ENCODE results near the gene ECT2. TPM values are rescaled to one million over a fixed set of nuclear protein-coding genes. Genes with fewer than 3 reads are reported as not detected.

The ECT2 gene
- polyA plus RNA-seq = 22.4 and 27.7 TPM in 2 replicates

DNA sequence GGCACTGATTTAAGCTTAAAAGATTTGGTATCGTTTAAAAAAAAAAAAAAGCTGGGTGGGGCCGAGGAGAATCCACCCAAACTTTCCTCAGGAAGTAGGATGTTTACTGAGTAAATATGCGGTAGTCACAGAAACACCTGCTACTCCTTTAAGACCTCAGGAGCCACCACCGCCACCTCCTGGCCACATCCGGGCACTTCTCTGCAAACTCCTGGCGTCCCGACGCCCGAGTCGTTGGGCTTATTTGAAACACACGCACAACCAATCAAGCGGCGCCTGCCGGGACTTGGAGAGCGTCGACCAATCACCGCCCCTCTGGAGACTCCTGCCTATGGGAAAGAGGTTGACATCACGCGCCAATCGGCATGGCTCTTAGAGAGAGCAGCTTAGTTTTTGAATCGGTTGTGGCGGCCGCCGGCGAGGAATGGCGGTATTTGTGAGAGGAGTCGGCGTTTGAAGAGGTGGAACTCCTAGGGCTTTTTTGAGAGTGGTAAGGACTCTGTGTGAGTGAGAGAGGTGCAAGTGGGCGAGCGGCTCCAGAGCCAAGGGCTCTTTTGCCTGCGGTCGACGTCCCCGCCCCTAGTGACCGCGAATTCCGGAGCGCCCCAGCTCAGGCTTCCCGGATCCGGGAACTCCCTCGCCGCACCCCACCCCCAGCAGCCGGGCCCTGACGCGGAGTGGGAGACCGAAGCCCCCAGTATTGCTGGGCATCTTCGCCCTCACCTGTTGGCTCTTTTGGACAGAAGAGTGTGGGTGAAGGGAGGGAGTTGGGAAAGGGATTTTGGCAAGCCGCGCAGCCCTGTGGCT, at the start of gene ECT2:
TSS of gene ECT2 (plus strand) at position 359 of the 807 bp plus-strand sequence. CDS start 3,805 bp downstream, outside the sequence.

DNA sequence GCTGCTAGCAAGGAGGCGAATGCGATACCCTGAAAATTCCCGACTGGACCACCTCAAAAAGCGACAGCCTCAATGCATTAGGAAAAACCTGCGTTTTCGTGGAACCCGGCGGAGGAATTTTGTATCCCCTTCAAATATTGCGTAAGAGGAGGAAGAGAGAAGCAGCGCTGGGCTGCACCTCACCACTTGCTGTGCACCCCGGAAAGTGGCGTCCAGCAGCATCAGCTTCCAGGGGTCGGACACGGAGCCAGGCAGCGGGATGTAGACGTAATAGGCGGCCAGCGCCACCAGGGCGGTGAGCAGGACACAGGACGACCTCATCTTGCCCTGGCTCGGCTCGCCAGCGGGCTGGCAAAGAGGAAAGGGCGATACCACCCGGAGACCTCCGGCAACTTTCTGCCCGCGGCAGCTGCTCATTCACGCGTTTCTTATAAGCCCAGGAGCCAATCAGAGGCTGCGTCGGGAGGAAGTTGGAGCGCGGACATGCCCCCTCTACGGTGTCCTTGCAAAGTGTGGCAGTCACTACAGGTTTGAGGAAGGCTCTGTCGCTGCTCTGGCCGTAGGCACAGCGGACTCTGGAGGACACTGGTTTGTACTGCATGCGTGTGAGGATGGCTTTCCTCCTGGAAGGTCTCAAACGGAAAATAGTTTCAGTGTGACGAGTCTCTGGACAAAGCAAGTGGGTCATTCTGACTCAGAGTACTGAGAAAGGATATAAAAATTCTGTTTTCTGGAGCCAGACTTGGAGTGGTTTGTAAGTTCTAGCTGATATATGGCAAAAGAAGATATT, 39.7 kb upstream of the ECT2 start, which contains the start of gene NCEH1:
TSS of gene NCEH1 (minus strand) at position 404 of the 790 bp plus-strand sequence. CDS start at position 321, 83 bp downstream.

Other genes starting within 250 kb of the ECT2 start
- gene TNFSF10, start 227.3 kb upstream of the ECT2 start, polyA plus RNA-seq = 0.30 TPM in 1 of 2 replicates, not detected in the other
- gene NCEH1, start 39.7 kb upstream of the ECT2 start, polyA plus RNA-seq = 67.4 and 79.1 TPM in 2 replicates